Measurements from ENCODE around the gene AKAP1. TPM values are rescaled to one million over a fixed set of nuclear protein-coding genes. Genes with fewer than 3 reads are reported as not detected.

Gene AKAP1
- total RNA-seq, 1 donor = 14.5 TPM

DNA sequence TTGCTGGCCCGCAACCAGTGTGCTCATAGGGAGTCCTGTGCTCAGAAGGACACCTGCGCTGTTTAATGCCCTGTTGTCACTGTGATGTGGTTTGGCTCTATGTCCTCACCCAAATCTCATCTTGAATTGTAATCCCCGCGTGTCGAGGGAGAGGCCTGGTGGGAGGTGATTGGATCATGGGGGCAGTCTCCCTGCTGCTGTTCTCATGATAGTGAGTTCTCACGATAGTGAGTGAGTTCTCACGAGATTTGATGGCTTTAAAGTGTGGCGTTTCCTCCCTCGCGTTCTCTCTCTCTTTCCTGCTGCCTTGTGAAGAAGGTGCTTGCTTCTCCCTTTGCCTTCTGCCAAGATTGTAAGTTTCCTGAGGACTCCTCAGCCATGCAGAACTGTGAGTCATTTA, 66.8 kb downstream of the AKAP1 start:
- Histone ChIP-seq H3K79me2 (ENCODE audit: insufficient read depth, low read length) (no peaks in the 10 kb centered on the region), H3K27me3 (ENCODE audit: insufficient read depth, low read length) (no peaks in the 10 kb centered on the region), H3K9me3 (ENCODE audit: low read depth, low read length) (no peaks in the 10 kb centered on the region), H3K4me1 (ENCODE audit: insufficient read depth, low read length) (no peaks in the 10 kb centered on the region), H3K36me3 (ENCODE audit: insufficient read depth, low read length) (no peaks in the 10 kb centered on the region), H3K4me3 (ENCODE audit: insufficient read depth, low read length) (no peak overlapping the region), H2AFZ (ENCODE audit: low read length) (no peak overlapping the region), H3K27ac (ENCODE audit: low read depth, low read length) (no peak overlapping the region), H4K20me1 (ENCODE audit: insufficient read depth, low read length) (no peaks in the 10 kb centered on the region), H3K4me2 (ENCODE audit: insufficient read depth, low read length) (no peak overlapping the region)
- no peak for DNase-seq (ENCODE audit: insufficient read length, low spot score, missing footprints)
- TF ChIP-seq, protein P1, sequence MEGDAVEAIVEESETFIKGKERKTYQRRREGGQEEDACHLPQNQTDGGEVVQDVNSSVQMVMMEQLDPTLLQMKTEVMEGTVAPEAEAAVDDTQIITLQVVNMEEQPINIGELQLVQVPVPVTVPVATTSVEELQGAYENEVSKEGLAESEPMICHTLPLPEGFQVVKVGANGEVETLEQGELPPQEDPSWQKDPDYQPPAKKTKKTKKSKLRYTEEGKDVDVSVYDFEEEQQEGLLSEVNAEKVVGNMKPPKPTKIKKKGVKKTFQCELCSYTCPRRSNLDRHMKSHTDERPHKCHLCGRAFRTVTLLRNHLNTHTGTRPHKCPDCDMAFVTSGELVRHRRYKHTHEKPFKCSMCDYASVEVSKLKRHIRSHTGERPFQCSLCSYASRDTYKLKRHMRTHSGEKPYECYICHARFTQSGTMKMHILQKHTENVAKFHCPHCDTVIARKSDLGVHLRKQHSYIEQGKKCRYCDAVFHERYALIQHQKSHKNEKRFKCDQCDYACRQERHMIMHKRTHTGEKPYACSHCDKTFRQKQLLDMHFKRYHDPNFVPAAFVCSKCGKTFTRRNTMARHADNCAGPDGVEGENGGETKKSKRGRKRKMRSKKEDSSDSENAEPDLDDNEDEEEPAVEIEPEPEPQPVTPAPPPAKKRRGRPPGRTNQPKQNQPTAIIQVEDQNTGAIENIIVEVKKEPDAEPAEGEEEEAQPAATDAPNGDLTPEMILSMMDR (IDR thresholded peaks at IDR 0.05; ENCODE audit: extremely low read depth, low read depth, low read length) = no peak

DNA sequence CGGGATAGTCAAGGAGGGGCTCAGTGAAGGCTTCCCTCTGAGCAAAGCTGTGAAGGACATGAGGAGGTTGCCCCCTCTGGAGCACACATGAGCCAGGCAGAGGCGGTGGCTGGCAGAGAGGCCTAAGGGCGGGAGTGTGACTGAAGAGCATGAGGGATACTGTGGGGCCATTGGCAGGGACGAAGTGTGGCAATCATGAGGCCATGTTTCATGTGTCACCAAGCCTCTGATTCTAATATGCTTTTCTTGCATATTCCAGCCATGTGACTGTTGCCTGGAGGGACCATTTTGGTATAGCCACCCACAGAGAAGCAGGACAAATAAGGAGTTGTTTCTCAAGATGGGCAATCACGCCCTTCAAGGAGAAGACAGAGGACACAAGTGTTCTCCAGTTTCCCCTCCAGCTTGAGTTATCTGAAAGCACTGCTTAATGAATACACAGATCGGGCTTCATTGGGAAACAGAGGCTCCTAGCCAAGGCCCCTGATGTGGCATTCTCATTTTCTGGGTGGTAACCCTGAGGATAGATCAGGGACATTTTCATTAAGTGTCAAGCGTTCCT, 68.0 kb downstream of the AKAP1 start:
- TF ChIP-seq, protein P1 (IDR thresholded peaks at IDR 0.05; ENCODE audit: extremely low read depth, low read depth, low read length) = no peak
- Histone ChIP-seq H3K4me1 (ENCODE audit: insufficient read depth, low read length) (no peaks in the 10 kb centered on the region), H3K9me3 (ENCODE audit: low read depth, low read length) (no peaks in the 10 kb centered on the region), H3K79me2 (ENCODE audit: insufficient read depth, low read length) (no peaks in the 10 kb centered on the region), H3K4me2 (ENCODE audit: insufficient read depth, low read length) (no peak overlapping the region), H3K4me3 (ENCODE audit: insufficient read depth, low read length) (no peak overlapping the region), H3K27ac (ENCODE audit: low read depth, low read length) (no peak overlapping the region), H4K20me1 (ENCODE audit: insufficient read depth, low read length) (no peaks in the 10 kb centered on the region), H3K27me3 (ENCODE audit: insufficient read depth, low read length) (no peaks in the 10 kb centered on the region), H2AFZ (ENCODE audit: low read length) (no peak overlapping the region), H3K36me3 (ENCODE audit: insufficient read depth, low read length) (no peaks in the 10 kb centered on the region)
- no peak for DNase-seq (ENCODE audit: insufficient read length, low spot score, missing footprints)

DNA sequence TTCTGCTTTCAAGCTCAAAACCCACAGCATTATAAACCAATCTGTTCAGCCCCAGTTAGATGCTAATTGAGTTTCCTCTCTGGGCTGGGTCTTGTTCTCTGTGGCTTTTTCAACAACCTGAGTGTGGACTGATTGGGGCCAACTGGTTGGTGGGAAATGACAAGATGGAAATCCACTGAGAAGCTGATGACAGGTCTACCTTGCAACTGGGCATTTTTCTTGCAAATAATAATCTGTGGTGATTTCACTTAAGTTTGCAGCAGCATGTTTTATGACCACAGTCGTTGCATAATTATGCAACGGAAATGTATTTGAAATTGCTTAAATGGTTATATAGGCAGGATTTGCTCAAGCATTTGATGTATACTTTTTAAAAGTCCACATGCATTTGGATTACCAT, 69.9 kb downstream of the AKAP1 start:
- no peak for DNase-seq (ENCODE audit: insufficient read length, low spot score, missing footprints)
- Histone ChIP-seq H3K27ac (ENCODE audit: low read depth, low read length) (no peak overlapping the region), H3K27me3 (ENCODE audit: insufficient read depth, low read length) (no peaks in the 10 kb centered on the region), H3K79me2 (ENCODE audit: insufficient read depth, low read length) (no peaks in the 10 kb centered on the region), H3K4me1 (ENCODE audit: insufficient read depth, low read length) (no peaks in the 10 kb centered on the region), H3K4me2 (ENCODE audit: insufficient read depth, low read length) (no peak overlapping the region), H4K20me1 (ENCODE audit: insufficient read depth, low read length) (no peaks in the 10 kb centered on the region), H2AFZ (ENCODE audit: low read length) (no peak overlapping the region), H3K9me3 (ENCODE audit: low read depth, low read length) (no peaks in the 10 kb centered on the region), H3K36me3 (ENCODE audit: insufficient read depth, low read length) (no peaks in the 10 kb centered on the region), H3K4me3 (ENCODE audit: insufficient read depth, low read length) (no peak overlapping the region)
- TF ChIP-seq, protein P1 (IDR thresholded peaks at IDR 0.05; ENCODE audit: extremely low read depth, low read depth, low read length) = no peak

DNA sequence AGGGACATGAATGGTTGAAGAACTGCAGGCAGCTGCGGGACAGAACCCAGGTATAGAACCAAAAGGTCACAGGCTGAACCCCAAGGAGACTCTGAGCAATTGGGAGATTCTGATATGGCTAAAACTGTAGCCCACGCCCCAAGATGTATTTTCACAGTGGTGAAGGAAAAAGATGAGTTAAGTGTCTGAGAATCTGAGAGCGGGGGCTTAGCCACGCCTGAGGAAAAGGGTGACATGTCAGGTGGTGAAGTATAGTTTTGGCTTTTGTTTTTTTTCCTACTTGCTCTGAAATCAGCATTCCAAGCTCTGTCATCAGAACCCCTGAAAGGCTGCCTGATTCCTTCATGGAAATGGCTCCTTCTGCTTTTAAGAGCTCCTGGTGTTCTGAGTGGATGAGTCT, 73.3 kb downstream of the AKAP1 start:
- H4K20me1 ChIP-seq (ENCODE audit: insufficient read depth, low read length) = no peaks in the 10 kb centered on the region
- no peak overlapping the region for H3K4me2 ChIP-seq (ENCODE audit: insufficient read depth, low read length)
- no peaks in the 10 kb centered on the region for H3K9me3 ChIP-seq (ENCODE audit: low read depth, low read length)
- no peak overlapping the region for H2AFZ ChIP-seq (ENCODE audit: low read length)
- H3K4me3 ChIP-seq (ENCODE audit: insufficient read depth, low read length) = no peak overlapping the region
- H3K27me3 ChIP-seq (ENCODE audit: insufficient read depth, low read length) = no peaks in the 10 kb centered on the region
- TF ChIP-seq, protein P1 (IDR thresholded peaks at IDR 0.05; ENCODE audit: extremely low read depth, low read depth, low read length) = no peak
- DNase-seq (ENCODE audit: insufficient read length, low spot score, missing footprints) = no peak
- no peaks in the 10 kb centered on the region for H3K36me3 ChIP-seq (ENCODE audit: insufficient read depth, low read length)
- H3K4me1 ChIP-seq (ENCODE audit: insufficient read depth, low read length) = no peaks in the 10 kb centered on the region
- no peaks in the 10 kb centered on the region for H3K79me2 ChIP-seq (ENCODE audit: insufficient read depth, low read length)
- H3K27ac ChIP-seq (ENCODE audit: low read depth, low read length) = no peak overlapping the region

Data from osteoblast (primary cell).